K562 (cell line): ENCODE data around the gene FAM240A. TPM values are rescaled to one million over a fixed set of nuclear protein-coding genes. Genes with fewer than 3 reads are reported as not detected.

Experiments used
- ATAC-seq: fragments of 200-7000 bp; cut with Tn5 transposase; 3 replicates; pipeline ENCODE4 v1.9.1; 2020; ENCODE audit warnings: moderate library complexity
- BruUV-seq: library from RNA; stranded (reverse); fragments of 400-500 nt; replicated peaks from 2 replicates; lab custom pipeline; 2021; lab: Mats Ljungman, UMichigan
- CTCF ChIA-PET: fragments of 300-600 bp; formaldehyde crosslinking; extraction: SDS; loops from one replicate; lab custom pipeline; 2021; ENCODE audit warnings: low intra/inter-chr PET ratio; lab: Yijun Ruan, JAX
- POLR2A ChIA-PET: fragments of 300-600, 350-650 bp; sonication (Branson Sonifier 250); formaldehyde crosslinking; extraction: SDS; loops from one replicate; lab custom pipeline; 2021; ENCODE audit warnings: antibody characterized with exemption, inconsistent platforms; lab: Yijun Ruan, JAX
- DNase-seq, 4 experiments: peaks; one replicate each; pipeline versions ENCODE4 v3.0.0 to v3.0.0-alpha.2; 2011 to 2018; ENCODE audit warnings: low spot score in 3 of 4, mixed read lengths in 3 of 4; ENCODE audit errors: extremely low read depth in 1 of 4
- FAIRE-seq: peaks from 2 replicates; lab custom pipeline; 2011; peaks lifted over from hg19 to GRCh38; lab: Jason Lieb, UNC
- H2AFZ ChIP-seq: 2 replicates; pipeline ENCODE4 v1.6.0; 2011; ENCODE audit warnings: low read depth, low read length, control low read depth, inconsistent platforms
- H3K27ac ChIP-seq: fragments of 200-600 bp; 3 replicates; pipeline ENCODE4 v1.8.0; 2011; ENCODE audit warnings: low read depth, mild to moderate bottlenecking, control low read depth, inconsistent platforms, low read length, moderate library complexity, mixed read lengths; ENCODE audit errors: extremely low read depth
- H3K27me3 ChIP-seq, 2 experiments: fragments of 300-600 bp in 1 of 2; 2 replicates in 1 of 2; 3 replicates in 1 of 2; pipeline versions ENCODE4 v1.6.0 to v1.8.0; 2011; ENCODE audit warnings: inconsistent platforms in 2 of 2, low read length in 2 of 2, mild to moderate bottlenecking in 1 of 2, mixed read lengths in 1 of 2, moderate library complexity in 1 of 2; ENCODE audit not compliant: control insufficient read depth in 2 of 2, insufficient read depth in 2 of 2
- H3K36me3 ChIP-seq: fragments of 300-600 bp; 3 replicates; pipeline ENCODE4 v1.8.0; 2011; ENCODE audit warnings: mild to moderate bottlenecking, low read length, inconsistent platforms; ENCODE audit not compliant: control insufficient read depth, insufficient read depth
- H3K4me1 ChIP-seq, 2 experiments: fragments of 200-600 bp in 1 of 2; replicated peaks in 1 of 2; 2 replicates in 1 of 2; 3 replicates in 1 of 2; pipeline versions ENCODE4 v1.5.1 to v1.8.0; 2011; ENCODE audit warnings: inconsistent platforms in 2 of 2, low read length in 2 of 2, mild to moderate bottlenecking in 1 of 2, mixed read lengths in 1 of 2, moderate library complexity in 1 of 2; ENCODE audit not compliant: control insufficient read depth in 2 of 2, insufficient read depth in 2 of 2
- H3K4me2 ChIP-seq: 2 replicates; pipeline ENCODE4 v1.6.1; 2011; ENCODE audit warnings: low read length, control low read depth, inconsistent platforms, mixed read lengths; ENCODE audit not compliant: insufficient read depth
- H3K4me3 ChIP-seq: fragments of 200-600 bp; sonication (generic), shearing (Covaris generic); 2 replicates; pipeline ENCODE4 v1.5.1; 2016; ENCODE audit warnings: control low read depth, inconsistent platforms
- H3K79me2 ChIP-seq: fragments of 200-600 bp; 3 replicates; pipeline ENCODE4 v1.8.0; 2011; ENCODE audit warnings: low read length, inconsistent platforms; ENCODE audit not compliant: control insufficient read depth, insufficient read depth
- H3K9ac ChIP-seq, 2 experiments: 2 replicates each; pipeline versions ENCODE4 v1.6.0 to v1.6.1; 2011; ENCODE audit warnings: low read depth in 2 of 2, low read length in 2 of 2, control low read depth in 1 of 2, inconsistent platforms in 1 of 2, mild to moderate bottlenecking in 1 of 2, mixed read lengths in 1 of 2; ENCODE audit not compliant: insufficient read depth in 1 of 2
- H3K9me1 ChIP-seq: one replicate; pipeline ENCODE4 v1.6.0; 2011; ENCODE audit warnings: inconsistent platforms, mild to moderate bottlenecking, low read length, moderate library complexity; ENCODE audit not compliant: control insufficient read depth, insufficient read depth
- H3K9me3 ChIP-seq: replicated peaks from 2 replicates; pipeline ENCODE4 v1.5.1; 2011; ENCODE audit warnings: low read depth, low read length, inconsistent platforms; ENCODE audit not compliant: control insufficient read depth, insufficient read depth
- H4K20me1 ChIP-seq: replicated peaks from 2 replicates; pipeline ENCODE4 v1.6.1; 2011; ENCODE audit warnings: low read length, inconsistent platforms, mixed read lengths; ENCODE audit not compliant: control insufficient read depth, insufficient read depth
- ARID4B ChIP-seq: sonication (generic); formaldehyde crosslinking; IDR thresholded peaks from 2 replicates; pipeline ENCODE4 v1.8.0; 2022; ENCODE audit warnings: mild to moderate bottlenecking, missing genetic modification reagents
- PKNOX1 ChIP-seq: fragments of 450-650 bp; IDR thresholded peaks from 2 replicates; pipeline ENCODE4 v1.6.1; 2016
- POLR2AphosphoS5 ChIP-seq: IDR thresholded peaks from 2 replicates; pipeline ENCODE4 v1.6.1; 2011; ENCODE audit warnings: mild to moderate bottlenecking, low read depth, low read length, moderate library complexity; ENCODE audit not compliant: control insufficient read depth, insufficient read depth
- WGBS: fragments of 100-300 bp; shearing (Covaris generic); methylation state at CpG from one replicate; pipeline ENCODE4 v1.1.6; 2016; ENCODE audit warnings: low coverage, mixed read lengths; ENCODE audit not compliant: insufficient coverage; ENCODE audit errors: missing lambda C conversion rate; 5-methylcytosine and 5-hydroxymethylcytosine counted together
- in situ Hi-C: fragments of 300-500 bp; cut with MboI; formaldehyde crosslinking; loops from 4 replicates; pipeline ENCODE4 v1.15.0; 2018; ENCODE audit warnings: inconsistent platforms, mixed read lengths
- intact Hi-C: fragments of 100-400 bp; cut with micrococcal nuclease; formaldehyde crosslinking; loops from 2 replicates; pipeline ENCODE4 v1.14.2; 2022
- polyA plus RNA-seq, 8 experiments: library from polyadenylated mRNA; depleted of rRNA in 4 of 8; stranded (reverse) in 5 of 8; unstranded in 3 of 8; fragments of >200 nt; fragmentation: Nextera tagmentation in 2 of 8; fragmentation: Illumina TruSeq in 1 of 8; extraction: Ambion mirVana in 2 of 8; extraction: Trizol in 1 of 8; gene quantifications; 2 replicates each; pipeline versions ENCODE4 v1.2.1 to v1.2.3, GENCODE V29; 2011 to 2014; ENCODE audit warnings: inconsistent platforms in 1 of 8, missing spikeins in 1 of 8
- total RNA-seq, 7 experiments: library from RNA; depleted of rRNA in 6 of 7; stranded (reverse); fragments of >200 nt in 6 of 7; fragmentation: Illumina TruSeq in 2 of 7; extraction: Trizol in 2 of 7; gene quantifications; 2 replicates each; pipeline versions ENCODE4 v1.2.1 to v1.2.3, GENCODE V29; 2011 to 2021; ENCODE audit warnings: low replicate concordance in 1 of 7

Gene FAM240A
- total and polyA plus RNA-seq, 9 of the 15 experiments (the other 6 are each of a cell fraction or from before 2014, with no cell fraction given): not detected

GRCh38 chr3:46614431-46614830, 2.1 kb downstream of the FAM240A start:
- no peak overlapping the region for H3K4me2 ChIP-seq
- no TSS peak for BruUV-seq
- H3K9me3 ChIP-seq: no peaks in the 10 kb centered on the region
- ATAC-seq (no peak), FAIRE-seq (no peak), DNase-seq (no peak)
- peaks cover 47 to 64% of the 10 kb centered on the region in 2 experiments for H3K27me3 ChIP-seq
- H3K4me1 ChIP-seq: no peaks in the 10 kb centered on the region
- H3K4me3 ChIP-seq: no peak overlapping the region
- no peak for TF ChIP-seq PKNOX1
- no peak for TF ChIP-seq ARID4B
- TF ChIP-seq POLR2AphosphoS5: no peak
- in situ Hi-C loops: no loop called here
- intact Hi-C loops: no loop called here
- H4K20me1 ChIP-seq: no peaks in the 10 kb centered on the region
- H3K9me1 ChIP-seq: no peaks in the 10 kb centered on the region
- H3K36me3 ChIP-seq: no peaks in the 10 kb centered on the region
- H3K9ac ChIP-seq: no peak overlapping the region
- H3K79me2 ChIP-seq: no peaks in the 10 kb centered on the region
- ChIA-PET CTCF (no interaction called here), POLR2A (interaction anchor here (0.6 to 1.6 kb wide), 4 partner anchors 10 to 125 kb away, joined by 3 to 6 read pairs (median 4); no protein-coding TSS in a partner anchor)
- 1% methylated on average over 4 of the region's 4 CpGs for WGBS
- no peak overlapping the region for H2AFZ ChIP-seq
- no peak overlapping the region for H3K27ac ChIP-seq
